Tibial artery (tissue), 4 donors: ENCODE measurements around the gene SIX4.

Experiments
- DNase-seq, 2 donors: peaks; one replicate each; pipeline ENCODE4 v3.0.0-alpha.2; 2019
- H3K27ac ChIP-seq, 2 donors: fragments of 200-600 bp; sonication (generic) in 1 of 2; 1 replicate in 1 of 2; 2 replicates in 1 of 2; pipeline ENCODE4 v1.5.1; 2018 to 2019; ENCODE audit warnings: mild to moderate bottlenecking in 1 of 2
- H3K27me3 ChIP-seq, 2 donors: fragments of 200-600 bp; sonication (generic) in 1 of 2; one replicate each; pipeline versions ENCODE4 v1.5.1 to v1.6.0; 2016 to 2019
- H3K36me3 ChIP-seq, 3 donors: fragments of 200-600 bp; sonication (generic) in 2 of 3; one replicate each; pipeline ENCODE4 v1.5.1; 2016 to 2019; ENCODE audit warnings: mild to moderate bottlenecking in 2 of 3
- H3K4me1 ChIP-seq, 4 donors: fragments of 200-600 bp; sonication (generic) in 2 of 4; 1 replicate in 3 of 4; 2 replicates in 1 of 4; pipeline ENCODE4 v1.5.1; 2016 to 2019
- H3K4me3 ChIP-seq, 2 donors: fragments of 200-600 bp; sonication (generic) in 1 of 2; 1 replicate in 1 of 2; 2 replicates in 1 of 2; pipeline ENCODE4 v1.5.1; 2018 to 2019; ENCODE audit warnings: mild to moderate bottlenecking in 2 of 2
- H3K9me3 ChIP-seq, 3 donors: fragments of 200-600 bp; sonication (generic) in 1 of 3; one replicate each; pipeline ENCODE4 v1.5.1; 2016 to 2019
- intact Hi-C: fragments of 100-400 bp; cut with DNase I; formaldehyde crosslinking; loops from one replicate; pipeline ENCODE4 v1.15.0; 2023; ENCODE audit warnings: low total_unique reads
- TF ChIP-seq, protein P1 (sequence below), 2 experiments: fragments of 200-600 bp in 1 of 2; fragments of 450-650 bp in 1 of 2; IDR thresholded peaks; one replicate each; pipeline ENCODE4 v1.5.1; 2017 to 2019; ENCODE audit warnings: antibody characterized with exemption in 2 of 2, mild to moderate bottlenecking in 1 of 2, moderate library complexity in 1 of 2

Gene SIX4

GRCh38 chr14:60721326-60722106, 2.6 kb downstream of the SIX4 start:
- H3K4me3 ChIP-seq, result peak overlapping the region; percentile 71 to 76
- peak; percentile 30 to 70 for DNase-seq
- intact Hi-C loops, result loop anchor here (5.0 kb wide), 1 partner anchor 69 kb away; no protein-coding TSS in a partner anchor
- no peaks in the 10 kb centered on the region for H3K9me3 ChIP-seq
- no peaks in the 10 kb centered on the region for H3K27me3 ChIP-seq
- peaks cover 0 to 22% (median 9%) of the 10 kb centered on the region in 4 donors for H3K4me1 ChIP-seq
- H3K27ac ChIP-seq, result peak overlapping the region; percentile 77 to 88
- TF ChIP-seq, protein P1, sequence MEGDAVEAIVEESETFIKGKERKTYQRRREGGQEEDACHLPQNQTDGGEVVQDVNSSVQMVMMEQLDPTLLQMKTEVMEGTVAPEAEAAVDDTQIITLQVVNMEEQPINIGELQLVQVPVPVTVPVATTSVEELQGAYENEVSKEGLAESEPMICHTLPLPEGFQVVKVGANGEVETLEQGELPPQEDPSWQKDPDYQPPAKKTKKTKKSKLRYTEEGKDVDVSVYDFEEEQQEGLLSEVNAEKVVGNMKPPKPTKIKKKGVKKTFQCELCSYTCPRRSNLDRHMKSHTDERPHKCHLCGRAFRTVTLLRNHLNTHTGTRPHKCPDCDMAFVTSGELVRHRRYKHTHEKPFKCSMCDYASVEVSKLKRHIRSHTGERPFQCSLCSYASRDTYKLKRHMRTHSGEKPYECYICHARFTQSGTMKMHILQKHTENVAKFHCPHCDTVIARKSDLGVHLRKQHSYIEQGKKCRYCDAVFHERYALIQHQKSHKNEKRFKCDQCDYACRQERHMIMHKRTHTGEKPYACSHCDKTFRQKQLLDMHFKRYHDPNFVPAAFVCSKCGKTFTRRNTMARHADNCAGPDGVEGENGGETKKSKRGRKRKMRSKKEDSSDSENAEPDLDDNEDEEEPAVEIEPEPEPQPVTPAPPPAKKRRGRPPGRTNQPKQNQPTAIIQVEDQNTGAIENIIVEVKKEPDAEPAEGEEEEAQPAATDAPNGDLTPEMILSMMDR (IDR thresholded peaks at IDR 0.05), result peak in 1 of 2 experiments; percentile 26
- no peaks in the 10 kb centered on the region for H3K36me3 ChIP-seq

GRCh38 chr14:60720962-60721325, 3.2 kb downstream of the SIX4 start:
- Histone ChIP-seq H3K4me3 (peak overlapping the region; percentile 71 to 76), H3K27ac (peak overlapping the region; percentile 77 to 88), H3K27me3 (no peaks in the 10 kb centered on the region), H3K36me3 (no peaks in the 10 kb centered on the region), H3K4me1 (peaks cover 0 to 22% (median 9%) of the 10 kb centered on the region in 4 donors), H3K9me3 (no peaks in the 10 kb centered on the region)
- intact Hi-C loops, result loop anchor here (5.0 kb wide), 1 partner anchor 69 kb away; no protein-coding TSS in a partner anchor
- TF ChIP-seq, protein P1 (IDR thresholded peaks at IDR 0.05), result no peak
- no peak for DNase-seq

GRCh38 chr14:60720391-60720790, 3.8 kb downstream of the SIX4 start:
- TF ChIP-seq, protein P1 (IDR thresholded peaks at IDR 0.05), result no peak

DNA sequence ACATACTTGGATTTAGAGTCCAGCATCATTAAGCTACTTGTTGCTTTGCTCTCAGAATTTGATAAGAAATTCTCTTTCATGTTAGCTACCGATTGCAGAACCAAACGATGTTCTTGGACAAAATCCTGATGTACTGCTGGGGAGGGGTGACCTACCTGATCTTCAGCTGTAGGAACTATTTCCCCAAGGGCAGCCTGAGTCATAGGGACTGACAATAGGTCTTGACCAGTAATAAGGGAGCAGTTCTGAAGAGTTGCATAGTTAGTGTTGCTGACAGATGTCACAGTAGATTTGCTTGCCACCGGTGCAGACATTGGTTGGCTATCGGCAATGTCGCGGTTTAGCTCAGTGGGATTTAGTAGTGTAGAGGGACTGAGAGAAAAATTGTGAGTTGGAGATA, 10.6 kb downstream of the SIX4 start:
- Histone ChIP-seq H3K27ac (no peak overlapping the region), H3K36me3 (peaks cover 0 to 7% (median 0%) of the 10 kb centered on the region in 3 donors), H3K4me1 (no peaks in the 10 kb centered on the region), H3K4me3 (no peak overlapping the region), H3K27me3 (no peaks in the 10 kb centered on the region), H3K9me3 (no peaks in the 10 kb centered on the region)
- TF ChIP-seq, protein P1 (IDR thresholded peaks at IDR 0.05), result no peak
- DNase-seq, result no peak
- intact Hi-C loops, result no loop called here

More at GRCh38 chr14:60720391-60720790, 3.8 kb downstream of the SIX4 start:
- peaks cover 0 to 22% (median 9%) of the 10 kb centered on the region in 4 donors for H3K4me1 ChIP-seq
- no peak for DNase-seq
- peak overlapping the region in 1 of 2 donors; percentile 88 for H3K27ac ChIP-seq
- no peaks in the 10 kb centered on the region for H3K9me3 ChIP-seq
- H3K4me3 ChIP-seq, result no peak overlapping the region
- no peaks in the 10 kb centered on the region for H3K36me3 ChIP-seq
- no peaks in the 10 kb centered on the region for H3K27me3 ChIP-seq
- intact Hi-C loops, result loop anchor here (5.0 kb wide), 1 partner anchor 68 kb away; no protein-coding TSS in a partner anchor

DNA sequence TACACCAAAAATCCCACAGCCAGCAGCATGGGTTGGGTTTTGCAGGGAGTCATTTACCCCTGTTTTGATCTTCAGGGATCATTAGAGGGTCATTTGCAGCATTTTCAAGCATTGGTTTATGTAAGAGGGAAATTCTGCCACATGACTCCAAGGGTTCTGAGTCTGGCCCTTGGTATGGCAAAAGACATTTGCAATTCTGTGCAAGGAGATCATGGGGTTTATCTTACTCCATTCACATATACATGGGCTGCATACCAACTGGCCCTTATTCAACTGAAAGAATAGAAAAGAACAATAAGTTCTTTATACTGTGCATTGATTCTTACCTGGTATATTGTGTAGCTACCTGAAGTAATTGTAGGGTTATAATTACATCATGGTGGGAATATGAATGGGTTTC, 13.7 kb downstream of the SIX4 start:
- intact Hi-C loops, result no loop called here
- H3K4me3 ChIP-seq, result no peak overlapping the region
- TF ChIP-seq, protein P1 (IDR thresholded peaks at IDR 0.05), result no peak

More for the DNA sequence above, 13.7 kb downstream of the SIX4 start:
- Histone ChIP-seq H3K9me3 (no peaks in the 10 kb centered on the region), H3K27ac (no peak overlapping the region), H3K27me3 (no peaks in the 10 kb centered on the region), H3K4me1 (no peaks in the 10 kb centered on the region), H3K36me3 (peaks cover 0 to 7% (median 0%) of the 10 kb centered on the region in 3 donors)
- DNase-seq, result no peak
